Thyroid gland (tissue), 4 donors: Measurements from ENCODE around the gene FAM120AOS. TPM values are rescaled to one million over a fixed set of nuclear protein-coding genes. Genes with fewer than 3 reads are reported as not detected.
"Not testable (repeated sequence)": the region's sequence is repeated elsewhere in the genome, so short reads cannot be mapped to it uniquely, and the experiment has no call there.

ENCODE experiments used
- DNase-seq, 2 donors: peaks; one replicate each; pipeline ENCODE4 v3.0.0-alpha.2; 2019
- H3K27ac ChIP-seq, 3 donors: fragments of 200-600 bp; sonication (generic); 1 replicate in 2 of 3; 2 replicates in 1 of 3; pipeline ENCODE4 v1.5.1; 2016 to 2019; ENCODE audit warnings: mild to moderate bottlenecking in 1 of 3, moderate library complexity in 1 of 3
- H3K27me3 ChIP-seq: fragments of 200-600 bp; sonication (generic); one replicate; pipeline ENCODE4 v1.5.1; 2019
- H3K36me3 ChIP-seq, 2 donors: fragments of 200-600 bp; sonication (generic); one replicate each; pipeline ENCODE4 v1.5.1; 2016 to 2019
- H3K4me1 ChIP-seq, 2 donors: fragments of 200-600 bp; sonication (generic); one replicate each; pipeline ENCODE4 v1.5.1; 2017 to 2019
- H3K4me3 ChIP-seq, 3 donors: fragments of 200-600 bp; sonication (generic); replicated peaks in 1 of 3; 1 replicate in 2 of 3; 2 replicates in 1 of 3; pipeline ENCODE4 v1.5.1; 2016; ENCODE audit warnings: mild to moderate bottlenecking in 1 of 3
- H3K9me3 ChIP-seq: fragments of 200-600 bp; sonication (generic); one replicate; pipeline ENCODE4 v1.5.1; 2017
- CTCF ChIP-seq, 6 experiments: fragments of 200-600 bp in 3 of 6; fragments of 450-650 bp in 3 of 6; sonication (generic) in 3 of 6; IDR thresholded peaks; one replicate each; pipeline ENCODE4 v1.5.1; 2016 to 2019; ENCODE audit warnings: antibody characterized with exemption in 6 of 6, mild to moderate bottlenecking in 2 of 6, inconsistent platforms in 1 of 6, moderate library complexity in 1 of 6
- POLR2A ChIP-seq, 2 donors: fragments of 450-650 bp; IDR thresholded peaks; one replicate each; pipeline ENCODE4 v1.6.1; 2017; ENCODE audit warnings: antibody characterized with exemption in 2 of 2, mild to moderate bottlenecking in 2 of 2, moderate library complexity in 1 of 2
- WGBS, 2 donors: methylation state at CpG; one replicate each; pipeline ENCODE4 v1.1.5; 2017; 5-methylcytosine and 5-hydroxymethylcytosine counted together
- intact Hi-C: fragments of 100-400 bp; cut with DNase I; formaldehyde crosslinking; loops from one replicate; pipeline ENCODE4 v1.15.1; 2023
- total RNA-seq, 4 donors: library from RNA; depleted of rRNA; stranded (reverse); fragments of >200 nt; gene quantifications; one replicate each; pipeline ENCODE4 v1.2.3, GENCODE V29; 2016

The FAM120AOS gene
- total RNA-seq, 4 donors from 2014 or later = 68.5 to 92.7 (median 80.8) TPM

GRCh38 chr9:93450945-93451815 lies 2.2 kb downstream of the FAM120AOS start, which contains the start of gene FAM120A:
Gene FAM120A, plus strand, starts transcription at chr9:93451685. Its CDS starts 231 bp downstream, at chr9:93451916.
- H3K27me3 ChIP-seq = no peaks in the 10 kb centered on the region
- peaks cover 29 to 30% of the 10 kb centered on the region in 2 donors for H3K4me1 ChIP-seq
- WGBS, 2 donors = 1 to 2% methylated on average over 16 to 24 of the region's 100 CpGs
- H3K36me3 ChIP-seq = peaks cover 23 to 24% of the 10 kb centered on the region in 2 donors
- intact Hi-C loops = loop anchor here (5.0 to 10.0 kb wide), 2 partner anchors 126 to 316 kb away; partner anchors contain the start of genes NINJ1 and PHF2
- H3K4me3 ChIP-seq = peak within 1 kb of the TSS; percentile 91 to 96 (median 93)
- DNase-seq = peak; percentile 74 to 76
- peak; percentile 77 to 90 for TF ChIP-seq POLR2A (IDR thresholded peaks at IDR 0.05)
- peak in 1 of 6 experiments; percentile 11 for TF ChIP-seq CTCF (IDR thresholded peaks at IDR 0.05)
- H3K27ac ChIP-seq = peak within 1 kb of the TSS; percentile 94 to 97 (median 94)
- no peaks in the 10 kb centered on the region for H3K9me3 ChIP-seq

- WGBS, 2 donors = 93 to 95% methylated on average over 4 of the region's 4 CpGs
- Histone ChIP-seq H3K27me3 (no peaks in the 10 kb centered on the region), H3K27ac (no peak overlapping the region), H3K4me3 (no peak overlapping the region), H3K4me1 (peaks cover 11 to 17% of the 10 kb centered on the region in 2 donors), H3K9me3 (no peaks in the 10 kb centered on the region), H3K36me3 (peaks cover 23 to 29% of the 10 kb centered on the region in 2 donors)
- no peak for DNase-seq
- no peak for TF ChIP-seq POLR2A (IDR thresholded peaks at IDR 0.05)
- TF ChIP-seq CTCF (IDR thresholded peaks at IDR 0.05) = no peak
- intact Hi-C loops = no loop called here
Measured at GRCh38 chr9:93447655-93448054, 5.7 kb downstream of the FAM120AOS start.

- DNase-seq = no peak
- Histone ChIP-seq H3K36me3 (peaks cover 23 to 29% of the 10 kb centered on the region in 2 donors), H3K4me1 (peaks cover 11 to 17% of the 10 kb centered on the region in 2 donors), H3K9me3 (no peaks in the 10 kb centered on the region), H3K27ac (no peak overlapping the region), H3K27me3 (no peaks in the 10 kb centered on the region), H3K4me3 (no peak overlapping the region)
- WGBS, 2 donors = 60 to 86% methylated on average over 3 of the region's 3 CpGs
- no peak for TF ChIP-seq CTCF (IDR thresholded peaks at IDR 0.05)
- no peak for TF ChIP-seq POLR2A (IDR thresholded peaks at IDR 0.05)
- intact Hi-C loops = no loop called here
Measured at GRCh38 chr9:93446073-93446472, 7.3 kb downstream of the FAM120AOS start.

GRCh38 chr9:93440896-93441580 lies 12.3 kb downstream of the FAM120AOS start:
- TF ChIP-seq CTCF (IDR thresholded peaks at IDR 0.05) = no peak
- TF ChIP-seq POLR2A (IDR thresholded peaks at IDR 0.05) = no peak
- Histone ChIP-seq H3K36me3 (peaks cover 0 to 4% of the 10 kb centered on the region in 2 donors), H3K9me3 (no peaks in the 10 kb centered on the region), H3K27me3 (no peaks in the 10 kb centered on the region), H3K4me1 (peaks cover 5 to 16% of the 10 kb centered on the region in 2 donors), H3K4me3 (no peak overlapping the region), H3K27ac (no peak overlapping the region)
- no peak for DNase-seq
- intact Hi-C loops = no loop called here
- 94% methylated on average over 8 of the region's 8 CpGs for WGBS, 2 donors

GRCh38 chr9:93439301-93439700 lies 14.1 kb downstream of the FAM120AOS start:
- H3K27ac ChIP-seq, H3K9me3 ChIP-seq, H3K27me3 ChIP-seq, intact Hi-C loops, DNase-seq, H3K4me3 ChIP-seq, H3K36me3 ChIP-seq: not testable (repeated sequence)
- 94 to 97% methylated on average over 6 of the region's 6 CpGs for WGBS, 2 donors
- peaks cover 5 to 16% of the 10 kb centered on the region in 2 donors for H3K4me1 ChIP-seq
